Suppressor macrophage treated with lipopolysaccharide for 4 hours (primary cell): ENCODE data around the gene ROBO1.

Experiments
- DNase-seq: peaks from one replicate; pipeline ENCODE4 v3.0.0-alpha.2; 2020

ROBO1 gene

DNA sequence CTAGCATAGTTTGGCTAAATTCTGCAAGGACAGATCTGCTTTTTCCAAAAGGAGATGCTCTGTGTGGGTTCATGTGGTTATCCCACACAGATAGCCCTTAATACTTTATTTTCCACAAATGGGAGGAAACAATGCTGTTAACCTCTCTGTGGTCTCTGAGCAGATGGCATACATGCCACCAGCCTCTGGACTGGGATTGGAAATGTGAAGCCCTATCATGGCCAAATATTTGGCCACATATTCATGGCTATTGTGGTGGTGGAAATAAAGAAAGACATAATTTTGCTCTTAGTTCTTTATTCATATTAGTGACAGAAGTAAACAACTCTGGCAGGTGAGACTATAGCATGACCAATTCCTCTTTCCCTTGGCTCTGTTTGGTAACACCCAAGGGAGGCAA, 726.2 kb downstream of the ROBO1 start:
- DNase-seq, result no peak

DNA sequence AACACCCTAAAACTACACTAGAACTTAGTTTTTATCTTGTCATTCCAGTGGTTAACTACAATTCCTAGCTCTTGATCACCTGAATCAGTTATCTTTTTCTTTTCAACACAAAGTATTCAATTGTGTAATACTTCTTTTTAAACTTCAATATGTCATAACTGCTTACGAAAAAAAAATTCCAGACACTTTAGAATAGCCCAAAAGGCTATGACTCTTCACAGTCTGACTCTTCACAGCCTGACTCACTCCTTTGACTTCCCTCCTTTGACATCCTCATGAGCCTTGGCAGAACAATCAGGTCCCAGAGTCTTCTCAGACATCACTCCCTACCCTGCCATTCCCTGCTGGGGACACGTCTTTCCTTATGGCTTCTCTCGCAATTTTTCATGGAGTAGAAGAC, 727.1 kb downstream of the ROBO1 start:
- peak; percentile 10 for DNase-seq

DNA sequence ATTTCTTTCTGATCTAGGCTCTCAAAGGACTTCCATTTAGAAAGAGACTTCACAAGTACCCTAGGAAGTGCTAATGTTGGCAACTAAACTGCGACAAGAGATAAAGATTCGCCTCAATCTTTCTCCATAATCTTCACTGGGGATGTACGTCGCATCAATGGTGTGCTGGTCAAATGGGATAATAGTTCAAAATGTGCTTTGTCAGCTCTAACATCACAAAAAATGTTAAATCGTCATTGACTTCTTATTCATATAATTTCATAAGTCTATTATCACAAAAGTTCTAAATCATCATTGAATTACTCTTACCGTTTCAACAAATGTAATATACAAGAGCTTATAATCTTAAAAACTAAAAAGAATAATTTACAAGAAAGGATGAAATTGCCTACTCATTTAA, 727.7 kb downstream of the ROBO1 start:
- no peak for DNase-seq

DNA sequence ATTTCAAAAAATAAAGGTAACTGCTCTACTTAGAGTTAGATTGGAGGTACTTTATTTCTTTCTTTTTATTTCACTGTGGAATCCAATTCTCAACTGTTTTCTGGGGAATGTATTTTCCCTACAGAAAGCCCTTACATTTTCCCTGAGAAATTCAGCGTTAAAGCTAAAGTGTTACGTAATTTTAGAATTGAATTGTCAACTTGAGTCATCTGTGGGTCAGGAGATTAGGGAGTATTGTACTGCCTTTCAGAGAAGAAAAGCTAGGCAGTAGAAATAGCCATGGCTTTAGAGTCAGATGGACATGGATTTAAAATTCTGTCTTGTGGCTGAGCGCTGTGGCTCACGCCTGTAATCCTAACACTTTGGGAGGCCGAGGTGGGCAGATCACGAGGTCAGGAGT, 728.6 kb downstream of the ROBO1 start:
- no peak for DNase-seq

DNA sequence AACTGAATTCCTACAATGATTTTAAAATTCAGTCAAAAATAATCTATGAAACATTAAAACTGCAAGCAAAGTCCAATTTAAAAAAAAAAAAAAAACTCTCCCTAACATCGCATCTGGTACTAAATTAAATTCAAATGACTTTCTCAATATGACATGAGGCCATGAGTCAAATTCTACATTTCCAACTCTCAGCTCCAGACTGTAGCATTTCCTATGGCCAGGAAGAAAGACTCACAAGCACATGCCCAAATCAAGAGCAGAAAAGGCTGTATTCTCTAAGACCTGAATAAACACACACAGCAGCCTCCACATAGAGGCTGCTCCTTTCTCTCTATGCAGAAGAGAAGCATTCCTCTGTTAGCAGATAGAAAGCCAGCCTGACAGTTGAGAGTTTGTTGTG, 729.2 kb downstream of the ROBO1 start:
- DNase-seq, result no peak

DNA sequence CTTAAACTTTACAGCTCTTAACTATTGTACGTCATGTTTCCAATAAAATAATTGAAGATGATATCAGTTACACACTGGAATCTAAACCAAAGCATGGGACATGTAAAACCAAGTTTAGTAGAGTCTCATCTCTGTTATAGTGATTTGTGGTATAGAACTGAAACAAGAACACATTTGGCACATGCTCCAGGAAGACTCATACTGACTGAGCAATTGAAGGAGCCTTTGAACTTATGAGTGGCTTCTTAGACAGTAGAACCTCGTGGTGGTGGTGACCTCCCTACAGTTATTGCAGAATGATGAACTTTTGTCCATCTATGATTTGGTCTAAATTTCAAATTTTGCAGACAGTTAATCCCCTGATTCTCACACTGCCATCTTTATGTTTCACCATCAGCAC, 729.7 kb downstream of the ROBO1 start:
- DNase-seq, result no peak

DNA sequence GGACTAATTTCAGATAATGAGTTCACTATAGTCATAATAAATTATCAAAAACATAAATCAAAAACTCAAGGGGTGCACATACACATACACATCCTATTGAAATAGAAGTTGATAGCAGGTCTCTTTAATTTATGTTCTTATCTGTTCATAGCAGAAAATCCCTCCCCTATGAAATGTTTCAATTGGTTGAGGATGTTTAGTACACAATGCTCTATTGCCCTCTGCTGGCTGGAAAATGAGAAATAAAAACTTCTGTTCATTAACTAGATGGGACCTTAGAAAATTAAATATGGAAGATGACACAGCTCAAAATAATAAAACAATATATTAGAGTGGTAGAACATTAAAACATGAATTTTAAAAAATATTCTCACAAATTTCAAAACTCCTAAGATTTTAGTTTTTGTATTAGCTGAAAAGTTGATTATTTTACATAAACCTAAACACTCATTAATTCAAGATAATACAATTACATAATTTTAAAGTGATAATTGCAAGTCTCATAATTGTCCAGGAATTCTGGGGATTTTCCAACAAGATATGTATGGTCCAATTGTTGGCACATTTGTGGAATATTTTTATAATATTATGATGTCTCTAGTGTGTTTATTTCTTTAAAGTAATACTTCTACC, 735.0 kb downstream of the ROBO1 start:
- peak; percentile 61 for DNase-seq

DNA sequence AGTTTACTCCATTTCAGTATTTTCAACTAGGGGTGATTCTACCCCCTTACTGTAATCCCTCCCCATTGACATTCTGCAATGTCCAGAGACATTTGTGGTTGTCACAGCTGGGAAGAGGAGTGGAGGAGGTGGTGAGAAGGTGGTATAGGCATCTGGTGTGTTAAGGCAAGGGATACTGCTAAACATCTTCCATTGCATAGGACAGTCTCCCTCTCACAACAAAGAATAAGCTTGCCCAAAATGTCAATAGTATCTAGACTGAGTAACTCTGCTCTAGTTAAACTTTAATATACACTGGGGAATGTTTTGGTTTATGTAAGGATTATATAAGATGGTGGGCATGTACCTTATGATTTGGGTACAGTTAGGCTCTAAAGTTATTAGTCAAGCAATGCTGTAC, 737.6 kb downstream of the ROBO1 start:
- no peak for DNase-seq

DNA sequence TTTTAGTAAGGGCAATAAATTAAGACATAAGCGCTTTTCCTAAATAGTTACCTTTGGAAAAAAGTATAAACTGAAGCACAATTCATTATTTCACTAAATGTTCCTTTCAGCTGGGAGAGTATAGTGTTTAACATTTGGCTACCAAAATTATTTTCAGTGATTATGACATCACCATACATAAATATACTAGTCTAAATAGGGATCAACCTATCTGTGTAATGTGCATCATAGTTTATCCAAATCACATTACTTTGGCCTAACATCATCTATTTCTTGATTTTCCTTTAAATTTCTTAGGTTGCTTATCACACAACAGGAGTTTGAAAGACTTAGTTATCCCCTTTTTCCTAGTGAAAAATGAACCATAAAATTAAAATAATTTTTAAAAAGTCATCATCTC, 738.9 kb downstream of the ROBO1 start:
- no peak for DNase-seq

DNA sequence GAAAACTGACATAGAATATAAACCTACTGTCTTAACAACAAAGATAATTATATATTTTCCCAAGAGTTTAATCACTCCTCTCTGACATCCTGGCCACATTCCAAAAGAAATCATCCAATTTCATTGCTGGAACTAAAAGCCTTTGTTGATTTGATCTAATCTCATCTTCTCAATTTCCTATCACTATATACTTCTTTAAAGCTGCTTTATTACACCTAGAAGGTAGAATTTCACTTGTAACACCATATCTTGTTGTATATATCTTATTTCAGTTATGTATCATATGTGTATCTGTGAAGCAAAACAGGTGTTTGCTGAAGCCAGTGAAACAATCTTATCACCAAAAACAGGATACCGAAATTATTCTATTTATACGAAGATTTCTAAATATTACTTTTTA, 740.2 kb downstream of the ROBO1 start:
- DNase-seq, result no peak

DNA sequence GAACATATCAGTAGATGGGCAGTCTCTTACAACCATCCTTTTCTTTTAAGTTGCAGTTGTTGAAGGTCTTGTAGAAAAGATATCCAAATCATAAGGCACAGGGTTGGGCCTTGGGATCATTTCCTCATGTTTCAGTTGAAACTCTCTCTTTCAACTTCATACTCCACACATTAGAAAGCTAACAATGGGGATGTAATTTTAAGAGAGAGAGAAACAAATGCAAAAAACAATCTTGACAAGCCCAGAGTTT, 747.9 kb downstream of the ROBO1 start:
- DNase-seq, result no peak

DNA sequence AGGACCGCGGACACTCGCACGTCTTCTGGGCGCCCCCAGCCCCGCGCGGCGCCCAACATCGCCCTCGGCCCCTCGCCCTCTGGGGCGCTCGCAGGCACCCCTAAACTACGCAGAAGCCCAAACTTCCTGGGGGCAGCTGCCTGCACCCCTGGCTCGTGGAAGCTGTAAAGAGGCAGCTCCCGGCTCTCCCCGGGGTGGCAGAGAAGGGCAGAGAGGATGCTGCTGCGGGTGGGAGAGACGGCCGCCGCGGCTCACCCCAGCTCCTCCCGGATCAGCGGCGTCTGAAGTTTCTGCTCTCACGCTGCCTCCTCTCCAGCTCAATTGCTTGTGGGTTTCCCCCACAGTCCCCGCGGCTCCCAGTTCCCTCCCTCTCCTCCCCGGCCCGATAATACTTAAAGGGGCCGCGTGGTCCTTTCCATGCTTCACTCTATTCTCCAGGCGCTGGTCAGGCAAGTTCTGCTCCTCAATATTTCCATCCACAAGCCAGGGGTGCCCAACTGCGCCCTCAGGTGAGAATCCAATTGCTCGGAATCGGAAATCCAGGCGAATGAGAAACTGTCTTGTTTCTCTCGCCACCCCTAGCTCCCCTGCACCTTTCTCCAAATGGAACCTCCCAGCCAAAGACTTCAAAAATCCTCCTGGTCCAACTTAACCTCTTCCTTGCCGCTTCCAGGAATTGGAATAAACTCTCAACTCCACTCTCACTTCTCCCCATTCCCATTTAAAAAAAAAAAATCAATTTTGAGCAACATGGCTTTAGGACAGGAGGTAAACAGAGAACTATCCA, 748.5 kb downstream of the ROBO1 start:
- DNase-seq, result peak; percentile 13

DNA sequence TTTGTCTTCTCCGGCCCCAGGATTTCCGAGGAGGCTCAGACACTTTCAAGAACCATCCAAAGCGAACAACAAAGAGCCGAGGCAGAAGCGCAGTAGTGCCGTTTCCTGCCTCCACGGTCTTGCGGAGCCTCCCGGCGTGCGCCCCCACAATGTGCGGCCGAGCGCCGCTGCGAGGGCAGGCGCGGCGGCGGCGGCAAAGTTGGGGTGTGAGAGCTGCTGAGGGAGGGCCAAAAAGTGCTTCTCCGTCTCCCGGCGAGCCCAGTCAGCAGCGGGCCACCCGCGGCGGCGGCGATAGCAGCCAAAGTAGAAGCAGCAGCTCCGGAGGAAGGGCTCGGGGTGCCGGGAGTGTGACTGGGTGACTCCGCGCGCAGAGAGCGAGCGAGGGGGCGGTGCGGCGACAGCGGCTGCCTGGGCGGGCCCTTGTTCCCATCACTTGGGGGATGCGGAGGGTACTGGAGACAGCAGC, 749.1 kb downstream of the ROBO1 start:
- no peak for DNase-seq

DNA sequence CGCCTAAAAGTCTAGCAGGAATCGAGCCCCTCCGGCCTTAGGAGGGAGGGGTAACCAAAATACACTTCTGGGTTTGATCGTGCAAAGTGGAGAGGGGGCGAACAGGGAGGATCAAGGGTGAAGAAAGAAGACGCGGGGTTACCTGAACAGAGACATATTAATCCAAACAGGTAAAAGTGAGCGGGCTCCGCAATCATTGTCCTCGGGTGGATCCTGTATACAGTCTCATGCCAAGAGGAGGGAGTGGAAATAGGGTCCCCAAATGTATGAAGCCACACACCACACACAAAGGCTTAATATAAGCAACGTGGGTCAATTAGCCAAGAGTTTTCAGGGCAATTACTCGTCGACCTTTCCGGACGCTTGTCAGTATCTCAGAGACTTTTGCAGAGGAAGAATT, 749.5 kb downstream of the ROBO1 start:
- no peak for DNase-seq

DNA sequence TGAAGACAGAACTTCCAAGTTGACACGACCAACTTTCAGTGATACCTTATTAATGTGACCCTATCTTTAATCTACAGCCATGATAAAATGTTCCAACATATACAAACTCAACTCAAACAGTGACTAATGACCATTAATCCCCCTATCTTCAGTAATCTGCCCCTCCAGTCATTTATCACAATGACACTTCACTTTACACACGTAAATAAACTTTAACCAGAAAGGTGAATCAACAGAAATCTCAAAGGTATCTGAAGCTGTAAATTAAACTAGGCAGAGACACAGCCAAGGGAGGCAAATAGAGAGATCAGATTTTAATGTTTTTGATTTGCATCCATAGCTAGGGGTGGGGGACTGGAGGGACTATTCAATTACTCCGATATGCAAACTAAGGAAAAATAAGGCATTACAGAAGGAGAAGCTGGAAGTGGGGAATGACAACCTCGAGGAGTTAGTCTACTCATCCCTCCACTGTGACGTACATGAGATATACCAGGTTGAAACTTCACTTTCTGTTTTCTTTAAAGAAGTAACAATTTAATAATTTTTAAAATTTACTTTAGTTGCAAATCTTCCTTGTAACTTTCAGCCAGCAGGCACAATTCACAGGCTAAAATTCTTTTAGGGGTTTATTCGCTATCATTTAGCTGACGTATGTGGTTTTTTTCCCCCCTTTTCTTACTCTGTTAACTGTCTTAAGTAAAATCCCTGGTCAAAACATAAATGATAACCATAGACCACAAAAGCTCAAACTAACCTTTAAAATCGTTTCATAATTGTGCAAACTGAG, 751.0 kb downstream of the ROBO1 start:
- DNase-seq, result no peak

DNA sequence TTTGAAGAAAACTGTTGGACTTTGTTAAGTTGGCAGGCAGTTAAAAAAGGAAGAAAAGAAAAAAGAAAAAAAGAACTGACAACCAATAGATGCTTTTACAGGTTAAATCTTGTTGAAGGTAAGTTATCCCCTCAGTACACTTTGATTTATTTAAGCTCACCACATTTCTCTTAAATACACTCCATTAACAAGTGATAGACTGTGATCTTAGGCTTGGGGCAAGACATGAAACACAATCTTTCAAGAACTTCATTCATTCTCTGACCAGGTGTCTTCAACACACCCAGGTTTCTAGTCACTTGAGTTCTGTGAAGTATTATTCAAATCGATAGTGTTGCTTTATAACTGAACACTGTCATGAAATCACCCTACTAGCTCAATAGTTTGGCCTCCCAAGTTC, 751.9 kb downstream of the ROBO1 start:
- no peak for DNase-seq

DNA sequence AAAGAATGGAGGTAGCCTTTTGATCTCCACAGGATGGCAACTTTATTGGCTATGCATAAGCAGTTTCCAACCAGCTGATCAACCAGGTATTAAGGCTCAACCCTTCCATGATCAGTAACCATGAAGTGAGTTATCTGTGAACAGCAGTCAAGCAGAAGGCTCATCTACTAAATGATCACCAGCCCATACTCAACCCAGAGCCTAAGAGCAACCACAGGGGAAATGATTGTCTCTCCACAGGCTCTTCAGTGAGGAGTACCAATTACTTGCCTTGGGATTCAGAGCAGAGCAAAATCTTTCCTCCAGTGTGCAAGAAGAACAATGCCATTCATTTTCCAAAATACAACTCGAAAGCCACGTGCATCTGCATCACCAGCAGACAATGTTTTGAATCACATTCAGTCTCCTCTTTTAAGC, 754.8 kb downstream of the ROBO1 start:
- DNase-seq, result no peak

DNA sequence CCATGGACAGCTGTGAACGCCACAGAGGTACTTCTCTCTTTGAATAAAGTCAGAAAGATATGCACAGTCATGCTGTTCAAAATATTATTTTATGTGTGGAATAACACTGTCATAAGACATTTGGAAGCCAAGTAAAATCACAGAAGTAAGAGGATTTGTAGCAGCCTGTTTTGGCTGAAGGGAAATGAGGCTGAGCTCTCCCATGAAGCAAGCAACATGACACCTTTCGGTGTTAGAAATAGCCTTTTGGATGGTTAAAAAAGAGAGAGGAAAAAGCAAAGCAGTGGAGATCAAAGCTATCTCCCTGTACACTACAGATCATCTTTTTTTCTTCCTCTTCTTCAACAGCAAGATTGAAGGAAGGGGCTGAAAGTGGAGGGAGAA, 755.3 kb downstream of the ROBO1 start:
- no peak for DNase-seq

DNA sequence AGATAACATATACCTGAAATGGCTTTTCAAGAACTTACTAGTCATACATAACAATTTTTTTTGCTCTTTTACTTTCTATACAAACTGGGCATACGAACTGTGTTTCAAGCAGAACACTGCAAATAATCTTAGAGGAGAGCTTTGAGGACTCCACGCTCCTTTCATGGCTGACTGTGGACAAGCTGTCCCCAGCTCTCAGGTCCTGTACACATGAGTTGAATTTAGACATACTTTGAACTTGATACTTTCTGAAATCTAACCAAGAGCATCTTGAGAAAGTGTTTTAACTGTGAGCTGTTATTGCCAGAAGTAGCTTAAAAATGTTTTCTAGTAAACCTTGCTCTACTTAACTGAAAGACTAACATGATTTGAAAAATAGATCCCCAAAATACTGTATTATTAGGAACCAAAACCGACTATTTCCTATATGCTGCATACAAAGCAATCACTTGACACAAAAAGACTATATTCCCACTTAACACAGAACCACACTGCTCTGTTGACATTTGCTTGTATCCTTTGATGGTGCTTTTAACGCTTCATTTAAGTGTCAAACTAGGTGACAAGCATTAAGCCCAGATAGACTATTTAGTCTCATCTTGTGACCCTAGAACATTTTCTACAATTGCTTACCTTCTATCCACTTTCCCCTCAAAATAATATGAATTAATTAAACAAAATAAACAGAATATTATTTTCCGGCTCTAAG, 755.8 kb downstream of the ROBO1 start:
- no peak for DNase-seq

DNA sequence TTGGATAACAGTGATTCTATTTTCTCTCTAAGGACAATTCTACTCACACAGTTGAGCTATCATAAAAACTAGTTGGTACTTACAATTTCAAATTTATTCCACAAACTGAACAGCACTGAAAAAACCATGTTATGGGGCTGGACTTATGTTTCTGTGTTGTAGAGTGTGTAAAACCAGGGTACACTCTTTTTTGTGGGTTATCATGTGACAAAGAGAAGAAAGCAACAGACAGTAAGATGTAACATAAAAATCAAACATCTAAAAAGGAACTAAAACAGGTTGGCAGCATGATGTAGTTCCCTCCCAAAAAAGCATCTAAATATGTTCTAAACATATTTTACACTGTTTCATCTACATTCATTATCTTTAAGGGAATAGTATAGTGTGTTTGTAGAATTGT, 757.9 kb downstream of the ROBO1 start:
- DNase-seq, result no peak

DNA sequence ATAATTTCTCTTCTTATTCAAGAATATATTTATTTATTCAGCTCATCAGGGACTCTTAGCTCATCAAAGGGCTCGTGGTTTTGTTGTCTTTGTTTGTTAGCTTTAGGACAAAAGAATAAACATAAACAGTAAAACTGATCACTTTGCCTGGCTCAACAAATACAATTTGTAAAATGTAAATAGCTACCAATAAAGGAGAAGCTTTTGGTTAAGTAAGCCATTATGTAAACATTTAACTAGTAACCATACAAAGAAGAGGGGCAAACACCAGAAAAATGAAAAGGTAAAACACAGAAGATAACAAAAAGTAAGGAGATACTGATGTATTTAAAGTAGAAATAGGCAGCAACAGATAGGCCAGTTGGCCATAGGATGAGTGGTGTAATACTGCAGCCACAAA, 761.7 kb downstream of the ROBO1 start:
- DNase-seq, result no peak

DNA sequence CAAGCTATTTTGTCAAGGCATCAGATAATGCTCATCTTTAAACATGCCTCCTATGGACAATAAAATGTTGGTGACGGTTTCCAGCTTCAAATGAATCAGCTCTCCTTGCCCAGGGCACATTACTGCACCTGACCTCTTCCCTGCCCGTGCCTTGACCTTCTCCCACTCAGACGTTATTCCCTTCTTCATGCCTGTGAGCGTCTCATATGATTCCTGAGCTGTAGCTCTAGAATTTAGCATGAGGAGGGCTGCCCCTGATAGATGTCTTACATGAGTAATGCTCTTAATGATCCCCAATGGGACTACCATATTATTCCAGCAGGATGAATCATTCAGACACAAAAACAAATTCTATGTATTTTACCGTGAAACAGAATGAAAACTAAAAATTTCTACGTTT, 762.7 kb downstream of the ROBO1 start:
- DNase-seq, result no peak

DNA sequence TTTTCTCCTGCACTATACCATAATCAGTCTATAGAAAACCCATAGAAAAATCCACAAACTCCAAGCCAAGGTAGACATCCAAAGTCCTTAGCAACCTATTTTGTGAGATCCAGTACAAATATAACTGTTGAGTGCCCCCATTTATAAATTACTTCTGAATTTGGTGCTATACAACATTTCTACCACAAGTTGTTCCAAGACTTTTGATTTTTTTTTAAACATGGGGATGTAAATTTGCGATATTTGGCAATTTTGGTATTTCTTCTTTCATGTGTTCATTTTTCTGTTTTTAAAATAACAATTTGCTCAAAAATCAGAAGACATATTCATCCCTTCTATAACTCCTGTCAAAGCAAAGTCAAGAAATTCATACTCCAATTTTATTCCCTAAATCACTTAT, 763.8 kb downstream of the ROBO1 start:
- DNase-seq, result no peak
